22Rv1 (cell line): ENCODE data around the gene MADD.

ENCODE experiments used
- ZFX ChIP-seq: fragments of 450-650 bp; IDR thresholded peaks from 2 replicates; pipeline ENCODE4 v1.6.1; 2017; ENCODE audit warnings: antibody characterized with exemption, borderline replicate concordance
- TF ChIP-seq, protein P1 (sequence below): fragments of 450-650 bp; IDR thresholded peaks from 2 replicates; pipeline ENCODE4 v1.5.1; 2017; ENCODE audit warnings: mild to moderate bottlenecking

DNA sequence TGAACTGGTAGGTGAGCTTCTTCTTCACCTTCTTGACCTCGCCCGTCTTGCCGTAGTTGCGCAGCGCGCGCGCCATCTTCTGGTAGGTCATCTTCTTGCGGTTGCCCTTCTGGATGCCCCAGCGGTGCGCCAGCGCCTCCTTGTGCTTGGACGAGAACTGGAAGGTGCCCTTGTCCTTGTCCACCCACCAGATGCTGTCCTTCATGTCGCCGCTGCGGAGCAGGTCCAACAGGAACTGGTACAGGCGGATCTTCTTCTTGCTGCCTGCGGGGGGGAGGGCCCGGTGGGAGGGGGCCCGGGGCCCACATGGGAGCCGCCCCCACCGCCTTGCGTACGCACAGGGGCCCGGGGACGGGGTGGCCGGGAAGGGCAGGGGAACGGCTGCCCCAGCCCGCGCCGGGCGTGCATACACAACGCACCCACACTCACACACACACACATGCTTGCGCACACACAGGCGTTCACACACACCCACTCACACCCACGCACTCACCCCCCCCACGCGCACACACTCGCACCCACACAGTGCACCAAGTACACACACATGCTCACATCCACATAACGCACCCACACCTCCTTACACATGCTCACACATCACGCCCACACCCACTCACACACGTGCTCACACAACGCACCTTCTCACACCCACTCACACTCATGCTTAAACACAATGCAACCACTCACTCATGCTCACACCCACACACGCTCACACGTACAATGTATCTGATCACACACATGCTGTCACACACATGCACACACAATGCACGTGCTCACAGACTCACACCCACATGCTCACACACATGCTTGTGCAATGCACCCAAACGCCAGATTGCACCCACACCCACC, 85.6 kb downstream of the MADD start:
- TF ChIP-seq, protein P1, sequence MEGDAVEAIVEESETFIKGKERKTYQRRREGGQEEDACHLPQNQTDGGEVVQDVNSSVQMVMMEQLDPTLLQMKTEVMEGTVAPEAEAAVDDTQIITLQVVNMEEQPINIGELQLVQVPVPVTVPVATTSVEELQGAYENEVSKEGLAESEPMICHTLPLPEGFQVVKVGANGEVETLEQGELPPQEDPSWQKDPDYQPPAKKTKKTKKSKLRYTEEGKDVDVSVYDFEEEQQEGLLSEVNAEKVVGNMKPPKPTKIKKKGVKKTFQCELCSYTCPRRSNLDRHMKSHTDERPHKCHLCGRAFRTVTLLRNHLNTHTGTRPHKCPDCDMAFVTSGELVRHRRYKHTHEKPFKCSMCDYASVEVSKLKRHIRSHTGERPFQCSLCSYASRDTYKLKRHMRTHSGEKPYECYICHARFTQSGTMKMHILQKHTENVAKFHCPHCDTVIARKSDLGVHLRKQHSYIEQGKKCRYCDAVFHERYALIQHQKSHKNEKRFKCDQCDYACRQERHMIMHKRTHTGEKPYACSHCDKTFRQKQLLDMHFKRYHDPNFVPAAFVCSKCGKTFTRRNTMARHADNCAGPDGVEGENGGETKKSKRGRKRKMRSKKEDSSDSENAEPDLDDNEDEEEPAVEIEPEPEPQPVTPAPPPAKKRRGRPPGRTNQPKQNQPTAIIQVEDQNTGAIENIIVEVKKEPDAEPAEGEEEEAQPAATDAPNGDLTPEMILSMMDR = peak; percentile 99
- no peak for TF ChIP-seq ZFX
